H1 (cell line): ENCODE data around the gene SLC26A9. TPM values are rescaled to one million over a fixed set of nuclear protein-coding genes. Genes with fewer than 3 reads are reported as not detected.

Experiments
- CTCF ChIA-PET: fragments of 300-600 bp; sonication (Branson Sonifier 250); formaldehyde crosslinking; loops from one replicate; lab custom pipeline; 2021; ENCODE audit not compliant: partially characterized antibody; lab: Charles Lee
- POLR2A ChIA-PET: fragments of 300-600 bp; sonication (Branson Sonifier 250); formaldehyde crosslinking; loops from one replicate; lab custom pipeline; 2021; ENCODE audit warnings: inconsistent platforms; ENCODE audit not compliant: partially characterized antibody; lab: Charles Lee
- DNase-seq, 2 experiments: peaks; one replicate each; pipeline versions ENCODE4 v3.0.0 to v3.0.0-alpha.2; 2010 to 2022; ENCODE audit warnings: low spot score in 2 of 2, low read depth in 1 of 2, mixed read lengths in 1 of 2
- FAIRE-seq: peaks from 2 replicates; lab custom pipeline; 2011; peaks lifted over from hg19 to GRCh38; lab: Jason Lieb, UNC
- H2AFZ ChIP-seq: 2 replicates; pipeline ENCODE4 v1.8.1; 2012; ENCODE audit warnings: low read length, inconsistent platforms
- H2AK5ac ChIP-seq: 2 replicates; pipeline ENCODE4 v1.6.1; 2013; ENCODE audit warnings: low read depth, low read length
- H2BK120ac ChIP-seq: replicated peaks from 2 replicates; pipeline ENCODE3; 2013; ENCODE audit warnings: low read depth, low read length, inconsistent platforms
- H2BK12ac ChIP-seq: 2 replicates; pipeline ENCODE4 v1.6.1; 2013; ENCODE audit warnings: low read depth, low read length
- H2BK15ac ChIP-seq: 2 replicates; pipeline ENCODE4 v1.6.1; 2013; ENCODE audit warnings: low read length
- H2BK20ac ChIP-seq: 2 replicates; pipeline ENCODE4 v1.6.1; 2013; ENCODE audit warnings: low read length
- H2BK5ac ChIP-seq: 2 replicates; pipeline ENCODE4 v1.6.1; 2013; ENCODE audit warnings: low read depth, low read length
- H3K14ac ChIP-seq: 2 replicates; pipeline ENCODE4 v1.6.1; 2013; ENCODE audit warnings: inconsistent platforms; ENCODE audit not compliant: insufficient read length
- H3K18ac ChIP-seq: 2 replicates; pipeline ENCODE4 v1.6.1; 2013; ENCODE audit warnings: low read length; ENCODE audit errors: extremely low read depth
- H3K23ac ChIP-seq: 2 replicates; pipeline ENCODE4 v1.6.1; 2013; ENCODE audit warnings: inconsistent platforms; ENCODE audit not compliant: insufficient read length
- H3K23me2 ChIP-seq: 2 replicates; pipeline ENCODE4 v1.6.1; 2013; ENCODE audit warnings: low read depth, low read length
- H3K27ac ChIP-seq: 2 replicates; pipeline ENCODE4 v1.6.1; 2011; ENCODE audit warnings: low read depth, low read length, inconsistent platforms
- H3K27me3 ChIP-seq, 4 experiments: replicated peaks in 1 of 4; 1 replicate in 1 of 4; 2 replicates in 3 of 4; pipeline versions ENCODE4 v1.6.1 to v1.8.1; 2011 to 2013; ENCODE audit warnings: low read length in 3 of 4, mild to moderate bottlenecking in 3 of 4, inconsistent platforms in 2 of 4, mixed read lengths in 2 of 4, moderate library complexity in 1 of 4; ENCODE audit not compliant: control insufficient read depth in 3 of 4, insufficient read depth in 3 of 4; ENCODE audit errors: extremely low read depth in 1 of 4
- H3K36me3 ChIP-seq, 4 experiments: 2 replicates each; pipeline versions ENCODE4 v1.6.1 to v1.8.1; 2011 to 2013; ENCODE audit warnings: mild to moderate bottlenecking in 4 of 4, low read length in 3 of 4, moderate library complexity in 2 of 4, control low read depth in 1 of 4, inconsistent platforms in 1 of 4; ENCODE audit not compliant: insufficient read depth in 4 of 4, control insufficient read depth in 2 of 4
- H3K4ac ChIP-seq: replicated peaks from 2 replicates; pipeline ENCODE3; 2013; ENCODE audit warnings: low read length, low read depth, mixed read lengths, inconsistent platforms; ENCODE audit not compliant: insufficient read length
- H3K4me1 ChIP-seq, 4 experiments: replicated peaks in 1 of 4; 1 replicate in 1 of 4; 2 replicates in 3 of 4; pipeline versions ENCODE4 v1.6.1 to v1.8.1; 2011 to 2013; ENCODE audit warnings: low read length in 3 of 4, inconsistent platforms in 2 of 4, mixed read lengths in 1 of 4; ENCODE audit not compliant: insufficient read depth in 4 of 4, control insufficient read depth in 3 of 4
- H3K4me2 ChIP-seq, 2 experiments: 2 replicates each; pipeline versions ENCODE4 v1.6.1 to v1.8.1; 2011 to 2013; ENCODE audit warnings: low read depth in 2 of 2, low read length in 2 of 2, control low read depth in 1 of 2, inconsistent platforms in 1 of 2, mild to moderate bottlenecking in 1 of 2; ENCODE audit not compliant: insufficient read depth in 1 of 2
- H3K4me3 ChIP-seq, 4 experiments: fragments of 200-600, 300-600 bp in 1 of 4; sonication (generic), shearing (Covaris generic), sonication (Bioruptor Twin) in 1 of 4; 2 replicates each; pipeline versions ENCODE4 v1.5.1 to v1.8.1; 2011 to 2016; ENCODE audit warnings: low read length in 4 of 4, low read depth in 3 of 4, control low read depth in 2 of 4, inconsistent platforms in 2 of 4, mild to moderate bottlenecking in 2 of 4, mixed read lengths in 1 of 4, moderate library complexity in 1 of 4; ENCODE audit not compliant: insufficient read depth in 2 of 4; ENCODE audit errors: extremely low read depth in 1 of 4
- H3K56ac ChIP-seq: replicated peaks from 2 replicates; pipeline ENCODE3; 2013; ENCODE audit warnings: low read depth, mild to moderate bottlenecking, mixed read lengths, low read length, inconsistent platforms; ENCODE audit not compliant: insufficient read length
- H3K79me1 ChIP-seq: 2 replicates; pipeline ENCODE4 v1.6.1; 2013; ENCODE audit warnings: low read depth, low read length, control low read depth
- H3K79me2 ChIP-seq, 2 experiments: 2 replicates each; pipeline versions ENCODE4 v1.6.1 to v1.8.1; 2012 to 2013; ENCODE audit warnings: low read length in 2 of 2, mild to moderate bottlenecking in 2 of 2, inconsistent platforms in 1 of 2; ENCODE audit not compliant: insufficient read depth in 2 of 2, control insufficient read depth in 1 of 2
- H3K9ac ChIP-seq, 4 experiments: replicated peaks in 1 of 4; 1 replicate in 1 of 4; 2 replicates in 3 of 4; pipeline versions ENCODE4 v1.6.1 to v1.8.1; 2011 to 2013; ENCODE audit warnings: low read depth in 3 of 4, low read length in 3 of 4, control low read depth in 2 of 4, mild to moderate bottlenecking in 2 of 4, moderate library complexity in 2 of 4, inconsistent platforms in 1 of 4; ENCODE audit errors: extremely low read depth in 1 of 4
- H3K9me3 ChIP-seq, 2 experiments: 2 replicates each; pipeline versions ENCODE4 v1.6.1 to v1.8.1; 2012 to 2013; ENCODE audit warnings: mild to moderate bottlenecking in 2 of 2, moderate library complexity in 2 of 2, control low read depth in 1 of 2, inconsistent platforms in 1 of 2, low read depth in 1 of 2, low read length in 1 of 2, mixed read lengths in 1 of 2; ENCODE audit not compliant: insufficient read depth in 2 of 2
- H4K20me1 ChIP-seq, 2 experiments: replicated peaks in 1 of 2; 2 replicates each; pipeline versions ENCODE3 to v1.8.1; 2011 to 2013; ENCODE audit warnings: inconsistent platforms in 2 of 2, low read length in 2 of 2, mild to moderate bottlenecking in 1 of 2; ENCODE audit not compliant: insufficient read depth in 2 of 2, control insufficient read depth in 1 of 2
- H4K5ac ChIP-seq: 2 replicates; pipeline ENCODE4 v1.6.1; 2013; ENCODE audit warnings: low read length, low read depth, mixed read lengths, inconsistent platforms; ENCODE audit not compliant: insufficient read length
- H4K8ac ChIP-seq: 2 replicates; pipeline ENCODE4 v1.8.0; 2013; ENCODE audit warnings: mild to moderate bottlenecking, moderate library complexity, low read length, inconsistent platforms; ENCODE audit not compliant: insufficient read depth; ENCODE audit errors: extremely low read depth
- H4K91ac ChIP-seq: replicated peaks from 2 replicates; pipeline ENCODE3; 2013; ENCODE audit warnings: low read length, mixed read lengths, inconsistent platforms; ENCODE audit not compliant: insufficient read length
- ASH2L ChIP-seq: fragments of 200-600, 300-600 bp; sonication (generic); IDR thresholded peaks from one replicate; pipeline ENCODE4 v1.7.1; 2017; ENCODE audit warnings: low read length
- ATF3 ChIP-seq: IDR thresholded peaks from 2 replicates; pipeline ENCODE4 v1.6.1; 2011; ENCODE audit warnings: low read depth, mild to moderate bottlenecking, low read length; ENCODE audit not compliant: insufficient read depth
- CBX5 ChIP-seq: fragments of 300-800, 300-1000 bp; sonication (generic); IDR thresholded peaks from 2 replicates; pipeline ENCODE4 v1.7.1; 2016; ENCODE audit warnings: antibody characterized with exemption, low read length, low read depth
- CEBPB ChIP-seq: IDR thresholded peaks from 2 replicates; pipeline ENCODE4 v1.6.1; 2012; ENCODE audit warnings: low read depth, low read length
- GTF2F1 ChIP-seq: IDR thresholded peaks from 2 replicates; pipeline ENCODE4 v1.6.1; 2012; ENCODE audit warnings: low read depth, low read length, improper control_type of control experiment, borderline replicate concordance
- NRF1 ChIP-seq: IDR thresholded peaks from 2 replicates; pipeline ENCODE4 v1.6.1; 2011; ENCODE audit warnings: mild to moderate bottlenecking, low read depth, low read length, improper control_type of control experiment
- RAD21 ChIP-seq, 2 experiments: IDR thresholded peaks in 1 of 2; conservative IDR thresholded peaks in 1 of 2; 2 replicates each; pipeline ENCODE4 v1.6.1; 2011; ENCODE audit warnings: low read depth in 2 of 2, low read length in 2 of 2, improper control_type of control experiment in 1 of 2, inconsistent platforms in 1 of 2, mild to moderate bottlenecking in 1 of 2, moderate library complexity in 1 of 2
- RFX5 ChIP-seq: IDR thresholded peaks from 2 replicates; pipeline ENCODE4 v1.6.1; 2011; ENCODE audit warnings: low read depth, low read length, improper control_type of control experiment, borderline replicate concordance
- SIX5 ChIP-seq: IDR thresholded peaks from 2 replicates; pipeline ENCODE4 v1.6.1; 2011; ENCODE audit warnings: mild to moderate bottlenecking, low read depth, low read length
- SP2 ChIP-seq: IDR thresholded peaks from 2 replicates; pipeline ENCODE4 v1.6.1; 2012; ENCODE audit warnings: mild to moderate bottlenecking, low read length, inconsistent platforms
- TBP ChIP-seq: IDR thresholded peaks from 2 replicates; pipeline ENCODE4 v1.6.1; 2011; ENCODE audit warnings: low read depth, low read length, improper control_type of control experiment
- WGBS, 2 experiments: shearing (Covaris generic) in 1 of 2; methylation state at CpG; one replicate each; pipeline versions ENCODE4 v1.1.6 to v1.1.7; 2013 to 2015; ENCODE audit warnings: low lambda C conversion rate in 2 of 2, mixed read lengths in 2 of 2, inconsistent platforms in 1 of 2, low coverage in 1 of 2, missing lambda C conversion rate in 1 of 2; ENCODE audit not compliant: insufficient replicate concordance in 2 of 2, insufficient coverage in 1 of 2, insufficient read length in 1 of 2; ENCODE audit errors: extremely low coverage in 1 of 2, missing lambda C conversion rate in 1 of 2; 5-methylcytosine and 5-hydroxymethylcytosine counted together
- polyA plus RNA-seq, 7 experiments: library from polyadenylated mRNA; depleted of rRNA in 3 of 7; stranded (reverse) in 5 of 7; unstranded in 2 of 7; fragments of >200 nt in 5 of 7; fragments of 200-250 nt in 2 of 7; gene quantifications; 1 replicate in 5 of 7; 2 replicates in 1 of 7; 4 replicates in 1 of 7; pipeline versions ENCODE4 v1.2.1 to v1.2.3, GENCODE V29; 2011 to 2013; ENCODE audit warnings: missing spikeins in 2 of 7, mixed read lengths in 2 of 7
- total RNA-seq: library from RNA; stranded (reverse); fragmentation: NEBNext Ultra II Directional; extraction: Animal tissue kit (Norgen Biotek cat#: 25700); gene quantifications from 2 replicates; pipeline ENCODE4 v1.2.1, GENCODE V29; 2021

The SLC26A9 gene
- total and polyA plus RNA-seq, 2 of the 8 experiments (the other 6 are each of a cell fraction or from before 2014, with no cell fraction given): not detected

GRCh38 chr1:205950826-205951549, 7.7 kb upstream of the SLC26A9 start:
- DNase-seq (no peak), FAIRE-seq (no peak)
- ChIA-PET POLR2A (interaction anchor here (0.7 to 1.3 kb wide), 3 partner anchors 10 to 18 kb away, joined by 3 to 4 read pairs (median 4); no protein-coding TSS in a partner anchor), CTCF (interaction anchor here (0.9 to 6.9 kb wide), 15 partner anchors 10 to 163 kb away, joined by 3 to 55 read pairs (median 5); partner anchors contain the start of gene SLC26A9)
- 0 out of 2 replicates have a peak overlapping the region, but pooled peaks have one; percentile 61 for H2BK15ac ChIP-seq
- H4K5ac ChIP-seq: no peak overlapping the region
- H2BK20ac ChIP-seq: no peak overlapping the region
- H2BK120ac ChIP-seq: no peak overlapping the region
- no peak overlapping the region for H3K4me3 ChIP-seq
- no peak overlapping the region for H2AFZ ChIP-seq
- no peaks in the 10 kb centered on the region for H3K9me3 ChIP-seq
- no peaks in the 10 kb centered on the region for H3K79me2 ChIP-seq
- WGBS, 2 experiments: 92% methylated on average over 7 of the region's 7 CpGs; no CpG with 5 or more reads in 1 of the 2 experiments
- H3K27me3 ChIP-seq: peaks cover 0 to 2% (median 0%) of the 10 kb centered on the region in 4 experiments; a peak in 2 of 7 replicates
- no peak overlapping the region for H3K9ac ChIP-seq
- H3K14ac ChIP-seq: no peak overlapping the region
- H3K4ac ChIP-seq: no peak overlapping the region
- H3K18ac ChIP-seq: no peak overlapping the region
- H4K91ac ChIP-seq: no peak overlapping the region
- H3K23ac ChIP-seq: no peak overlapping the region
- 0 out of 2 replicates have a peak overlapping the region, but pooled peaks have one; percentile 50 for H2BK12ac ChIP-seq
- H4K20me1 ChIP-seq: no peaks in the 10 kb centered on the region
- no peak overlapping the region for H4K8ac ChIP-seq
- H3K23me2 ChIP-seq: no peaks in the 10 kb centered on the region
- peaks cover 0 to 6% (median 6%) of the 10 kb centered on the region in 4 experiments; a peak in 5 of 7 replicates for H3K4me1 ChIP-seq
- no peak overlapping the region for H3K4me2 ChIP-seq
- H2BK5ac ChIP-seq: no peak overlapping the region
- H2AK5ac ChIP-seq: no peak overlapping the region
- no peaks in the 10 kb centered on the region for H3K36me3 ChIP-seq
- H3K27ac ChIP-seq: no peak overlapping the region
- no peak overlapping the region for H3K56ac ChIP-seq
- no peaks in the 10 kb centered on the region for H3K79me1 ChIP-seq
- no peak for TF ChIP-seq RFX5
- TF ChIP-seq SP2: no peak
- TF ChIP-seq RAD21 (IDR thresholded peaks at IDR 0.05 in 1 of 2, conservative IDR thresholded peaks at IDR 0.05 in 1 of 2; ENCODE audit: low read depth in 2 of 2, low read length in 2 of 2): no peak
- TF ChIP-seq NRF1: no peak
- no peak for TF ChIP-seq TBP
- no peak for TF ChIP-seq CEBPB
- no peak for TF ChIP-seq GTF2F1
- no peak for TF ChIP-seq ASH2L
- no peak for TF ChIP-seq CBX5
- TF ChIP-seq SIX5: no peak
- TF ChIP-seq ATF3: no peak
